Measurements from ENCODE around the gene ACAD10.

The ACAD10 gene

GRCh38 chr12:111803038-111803626, 117.3 kb downstream of the ACAD10 start:
- Histone ChIP-seq H3K9me3 (0 out of 2 replicates have a peak, but pooled peaks cover 9% of the 10 kb centered on the region), H3K4me3 (no peak overlapping the region), H3K4me2 (no peak overlapping the region), H3K36me3 (peaks cover 27% of the 10 kb centered on the region; the same call in 1 of the 2 replicates), H3K27me3 (no peaks in the 10 kb centered on the region), H3K27ac (no peak overlapping the region), H3K9ac (no peak overlapping the region), H3K4me1 (no peaks in the 10 kb centered on the region), H4K20me1 (no peaks in the 10 kb centered on the region)
- no peak for TF ChIP-seq Cebpa-rat (IDR thresholded peaks at IDR 0.05)

GRCh38 chr12:111803851-111804250, 118.0 kb downstream of the ACAD10 start:
- Histone ChIP-seq H4K20me1 (no peaks in the 10 kb centered on the region), H3K36me3 (peaks cover 21% of the 10 kb centered on the region; the same call in 1 of the 2 replicates), H3K27me3 (no peaks in the 10 kb centered on the region), H3K27ac (no peak overlapping the region), H3K4me1 (no peaks in the 10 kb centered on the region), H3K4me2 (no peak overlapping the region), H3K9me3 (0 out of 2 replicates have a peak, but pooled peaks cover 9% of the 10 kb centered on the region), H3K9ac (no peak overlapping the region), H3K4me3 (no peak overlapping the region)
- TF ChIP-seq Cebpa-rat (IDR thresholded peaks at IDR 0.05), result no peak

- H3K9me3 ChIP-seq, result 0 out of 2 replicates have a peak, but pooled peaks cover 9% of the 10 kb centered on the region
- no peaks in the 10 kb centered on the region for H4K20me1 ChIP-seq
- no peaks in the 10 kb centered on the region for H3K27me3 ChIP-seq
- TF ChIP-seq Cebpa-rat (IDR thresholded peaks at IDR 0.05), result no peak
- no peak overlapping the region for H3K4me3 ChIP-seq
- no peak overlapping the region for H3K27ac ChIP-seq
- H3K4me1 ChIP-seq, result no peaks in the 10 kb centered on the region
- H3K4me2 ChIP-seq, result no peak overlapping the region
- H3K36me3 ChIP-seq, result peaks cover under 1% of the 10 kb centered on the region; the same call in 1 of the 2 replicates
- H3K9ac ChIP-seq, result no peak overlapping the region
Observed at GRCh38 chr12:111806304-111806703, 120.5 kb downstream of the ACAD10 start.
